ENCODE data around the gene TEX26.

TEX26 gene

GRCh38 chr13:30983431-30983830 lies 51.0 kb downstream of the TEX26 start:
- H3K4me3 ChIP-seq (ENCODE audit: low read depth, low read length): no peak overlapping the region
- DNase-seq (ENCODE audit: low read depth): no peak
- TF ChIP-seq, protein P1, sequence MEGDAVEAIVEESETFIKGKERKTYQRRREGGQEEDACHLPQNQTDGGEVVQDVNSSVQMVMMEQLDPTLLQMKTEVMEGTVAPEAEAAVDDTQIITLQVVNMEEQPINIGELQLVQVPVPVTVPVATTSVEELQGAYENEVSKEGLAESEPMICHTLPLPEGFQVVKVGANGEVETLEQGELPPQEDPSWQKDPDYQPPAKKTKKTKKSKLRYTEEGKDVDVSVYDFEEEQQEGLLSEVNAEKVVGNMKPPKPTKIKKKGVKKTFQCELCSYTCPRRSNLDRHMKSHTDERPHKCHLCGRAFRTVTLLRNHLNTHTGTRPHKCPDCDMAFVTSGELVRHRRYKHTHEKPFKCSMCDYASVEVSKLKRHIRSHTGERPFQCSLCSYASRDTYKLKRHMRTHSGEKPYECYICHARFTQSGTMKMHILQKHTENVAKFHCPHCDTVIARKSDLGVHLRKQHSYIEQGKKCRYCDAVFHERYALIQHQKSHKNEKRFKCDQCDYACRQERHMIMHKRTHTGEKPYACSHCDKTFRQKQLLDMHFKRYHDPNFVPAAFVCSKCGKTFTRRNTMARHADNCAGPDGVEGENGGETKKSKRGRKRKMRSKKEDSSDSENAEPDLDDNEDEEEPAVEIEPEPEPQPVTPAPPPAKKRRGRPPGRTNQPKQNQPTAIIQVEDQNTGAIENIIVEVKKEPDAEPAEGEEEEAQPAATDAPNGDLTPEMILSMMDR (IDR thresholded peaks at IDR 0.05; ENCODE audit: control insufficient read depth, extremely low read depth, insufficient read depth): no peak

- H3K4me3 ChIP-seq (ENCODE audit: low read depth, low read length): no peak overlapping the region
- DNase-seq (ENCODE audit: low read depth): no peak
- TF ChIP-seq, protein P1 (IDR thresholded peaks at IDR 0.05; ENCODE audit: control insufficient read depth, extremely low read depth, insufficient read depth): no peak
Observed at GRCh38 chr13:30984620-30985019, 52.2 kb downstream of the TEX26 start.

DNA sequence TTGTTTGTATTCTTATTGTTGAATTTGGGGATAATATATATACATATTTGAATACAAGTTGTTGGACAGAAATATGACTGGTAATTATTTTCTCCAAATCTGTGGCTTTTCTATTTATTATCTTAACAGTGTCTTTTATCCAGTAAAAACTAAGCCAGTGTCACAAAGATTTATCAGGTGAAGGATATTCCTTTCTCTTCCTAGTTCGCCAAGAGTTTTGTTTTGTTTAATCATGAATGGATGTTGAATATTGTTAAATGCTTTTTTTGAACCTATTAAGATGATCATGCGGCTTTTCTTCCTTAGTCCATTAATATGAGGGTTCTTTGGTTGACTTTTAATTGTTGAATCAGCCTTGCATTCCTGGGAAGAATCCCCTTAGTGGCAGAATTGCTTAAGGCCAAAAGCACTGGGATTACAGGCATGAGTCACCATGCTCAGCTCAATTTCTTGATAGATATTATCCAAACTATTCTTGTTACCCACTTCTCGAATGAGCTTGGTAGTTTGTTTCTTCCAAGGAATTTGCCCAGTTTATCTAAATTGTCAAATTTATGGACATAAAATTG lies 53.3 kb downstream of the TEX26 start:
- H3K4me3 ChIP-seq (ENCODE audit: low read depth, low read length): no peak overlapping the region
- DNase-seq (ENCODE audit: low read depth): no peak
- TF ChIP-seq, protein P1 (IDR thresholded peaks at IDR 0.05; ENCODE audit: control insufficient read depth, extremely low read depth, insufficient read depth): no peak

GRCh38 chr13:30991184-30991583 lies 58.7 kb downstream of the TEX26 start:
- no peak overlapping the region for H3K4me3 ChIP-seq (ENCODE audit: low read depth, low read length)
- no peak for DNase-seq (ENCODE audit: low read depth)
- TF ChIP-seq, protein P1 (IDR thresholded peaks at IDR 0.05; ENCODE audit: control insufficient read depth, extremely low read depth, insufficient read depth): no peak

DNA sequence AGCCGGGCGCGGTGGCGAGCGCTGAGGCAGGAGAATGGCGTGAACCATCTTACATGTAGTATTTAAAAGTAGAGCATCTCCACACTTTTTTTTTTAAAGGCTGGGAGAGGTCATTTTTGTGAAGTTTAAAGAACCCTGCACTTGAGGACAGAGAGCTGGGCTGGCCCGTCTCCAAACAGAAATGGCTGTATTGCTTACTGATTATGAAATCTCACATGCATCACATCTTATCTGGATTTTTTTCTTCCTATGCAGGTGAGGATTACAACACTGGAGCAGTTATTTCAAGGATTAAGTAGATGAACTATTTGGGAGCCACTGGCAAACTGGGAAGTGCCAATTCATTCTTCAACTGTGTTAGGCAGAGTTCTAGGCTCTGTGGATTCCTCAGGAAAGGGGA lies 59.5 kb downstream of the TEX26 start:
- TF ChIP-seq, protein P1 (IDR thresholded peaks at IDR 0.05; ENCODE audit: control insufficient read depth, extremely low read depth, insufficient read depth): no peak
- DNase-seq (ENCODE audit: low read depth): no peak
- H3K4me3 ChIP-seq (ENCODE audit: low read depth, low read length): no peak overlapping the region

DNA sequence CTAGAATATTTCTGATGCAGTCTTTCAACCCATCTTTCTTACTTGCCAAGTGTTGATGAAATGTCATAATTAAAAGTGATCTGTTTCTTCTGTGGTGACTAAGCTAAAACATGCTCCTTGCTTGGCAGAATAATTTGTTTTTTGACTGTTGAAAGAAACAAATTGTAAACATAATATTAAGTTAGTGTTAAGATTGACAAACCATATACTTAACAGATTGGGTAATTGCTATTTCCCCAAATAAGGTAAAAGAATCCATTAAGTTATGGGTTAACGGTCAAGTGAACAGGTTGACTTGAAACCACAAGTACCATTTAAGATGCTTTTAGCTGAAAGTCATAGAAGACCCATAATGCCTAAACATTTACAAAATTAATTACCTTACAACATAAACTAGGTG lies 62.9 kb downstream of the TEX26 start:
- TF ChIP-seq, protein P1 (IDR thresholded peaks at IDR 0.05; ENCODE audit: control insufficient read depth, extremely low read depth, insufficient read depth): no peak
- H3K4me3 ChIP-seq (ENCODE audit: low read depth, low read length): no peak overlapping the region

GRCh38 chr13:30997697-30998096 lies 65.2 kb downstream of the TEX26 start:
- no peak overlapping the region for H3K4me3 ChIP-seq (ENCODE audit: low read depth, low read length)
- TF ChIP-seq, protein P1 (IDR thresholded peaks at IDR 0.05; ENCODE audit: control insufficient read depth, extremely low read depth, insufficient read depth): no peak
- DNase-seq (ENCODE audit: low read depth): no peak

More for the DNA sequence above, 62.9 kb downstream of the TEX26 start:
- no peak for DNase-seq (ENCODE audit: low read depth)

Measured in LNCaP clone FGC (cell line).